BLaER1 (cell line): ENCODE measurements around the gene CFAP70.

Source experiments
- H3K27ac ChIP-seq: shearing (Covaris generic); formaldehyde crosslinking; 2 replicates; pipeline ENCODE4 v1.8.1; 2022
- H3K27me3 ChIP-seq: shearing (Covaris generic); formaldehyde crosslinking; 2 replicates; pipeline ENCODE4 v1.8.1; 2022
- H3K36me3 ChIP-seq: shearing (Covaris generic); formaldehyde crosslinking; 2 replicates; pipeline ENCODE4 v1.8.1; 2022
- H3K4me1 ChIP-seq: shearing (Covaris generic); formaldehyde crosslinking; 2 replicates; pipeline ENCODE4 v1.8.1; 2022
- H3K4me2 ChIP-seq: shearing (Covaris generic); formaldehyde crosslinking; 2 replicates; pipeline ENCODE4 v1.8.1; 2022
- H3K4me3 ChIP-seq: shearing (Covaris generic); formaldehyde crosslinking; 2 replicates; pipeline ENCODE4 v1.8.1; 2022
- H3K9ac ChIP-seq: shearing (Covaris generic); formaldehyde crosslinking; 2 replicates; pipeline ENCODE4 v1.8.1; 2022
- H3K9me3 ChIP-seq: shearing (Covaris generic); formaldehyde crosslinking; 2 replicates; pipeline ENCODE4 v1.8.1; 2022
- H4K20me1 ChIP-seq: shearing (Covaris generic); formaldehyde crosslinking; 2 replicates; pipeline ENCODE4 v1.8.1; 2022
- Cebpa-rat ChIP-seq: shearing (Covaris generic); IDR thresholded peaks from 2 replicates; pipeline ENCODE4 v1.8.1; 2022

The CFAP70 gene

DNA sequence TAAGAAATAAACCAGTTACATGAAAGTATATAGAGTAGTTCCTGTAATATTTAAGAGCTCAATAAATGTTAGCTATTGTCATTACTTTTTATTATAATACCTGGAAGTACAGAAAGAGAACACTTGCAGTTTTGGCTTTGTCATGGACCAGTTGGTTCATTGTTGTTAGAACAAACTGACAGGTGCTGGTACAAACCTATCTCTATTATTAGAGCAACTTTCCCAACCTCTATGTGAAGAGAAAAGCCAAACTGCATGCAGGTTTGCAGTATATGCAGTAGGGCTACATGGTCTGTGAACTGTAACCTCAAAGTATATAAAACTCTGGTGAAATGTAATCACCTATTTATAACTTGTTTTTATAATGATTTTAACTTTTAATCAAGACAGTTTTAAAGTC lies 132.0 kb downstream of the CFAP70 start:
- Histone ChIP-seq H3K9ac (no peak overlapping the region), H3K4me1 (no peaks in the 10 kb centered on the region), H3K27ac (no peak overlapping the region), H3K4me3 (no peak overlapping the region), H3K9me3 (no peaks in the 10 kb centered on the region), H3K4me2 (no peak overlapping the region), H3K27me3 (no peaks in the 10 kb centered on the region), H4K20me1 (no peaks in the 10 kb centered on the region), H3K36me3 (peaks cover 16% of the 10 kb centered on the region)
- no peak for TF ChIP-seq Cebpa-rat

DNA sequence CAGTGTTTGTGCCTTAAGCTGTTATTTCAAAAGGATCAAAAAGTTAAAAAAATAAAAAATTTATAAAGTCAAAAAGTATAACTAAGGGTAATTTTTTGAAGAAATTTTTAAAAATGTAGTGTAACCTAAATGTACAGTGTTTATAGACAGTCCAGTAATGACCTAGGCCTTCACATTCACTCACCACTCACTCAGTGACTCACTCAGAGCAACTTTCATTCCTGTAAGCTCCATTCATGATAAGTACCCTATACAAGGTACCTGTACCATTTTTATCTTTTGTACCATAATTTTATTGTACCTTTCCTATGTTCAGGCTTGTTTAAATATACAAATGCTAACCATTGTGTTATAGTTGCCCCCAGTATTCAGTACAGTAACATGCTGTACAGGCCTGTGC lies 133.1 kb downstream of the CFAP70 start:
- H3K4me3 ChIP-seq, result no peak overlapping the region

DNA sequence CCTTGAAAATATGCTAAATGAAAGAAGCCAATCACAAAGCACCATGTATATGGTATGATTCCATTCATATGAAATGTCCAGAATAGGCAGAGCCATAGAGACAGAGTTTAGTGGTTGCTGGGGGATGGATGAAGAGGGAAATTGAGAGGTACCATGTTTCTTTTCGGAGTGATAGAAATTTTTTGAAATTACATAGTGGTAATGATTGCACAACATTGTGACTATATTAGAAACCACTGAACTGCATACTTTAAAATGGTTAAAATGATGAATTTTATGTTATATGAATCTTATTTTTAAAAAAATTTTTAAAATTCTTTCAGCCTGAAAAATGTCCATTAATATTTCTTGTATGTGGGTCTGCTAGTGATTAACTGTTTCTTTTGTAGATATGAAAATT lies 137.7 kb downstream of the CFAP70 start:
- Histone ChIP-seq H3K9me3 (peaks cover 5% of the 10 kb centered on the region; the same call in 1 of the 2 replicates), H4K20me1 (no peaks in the 10 kb centered on the region), H3K4me2 (no peak overlapping the region), H3K9ac (no peak overlapping the region), H3K4me1 (no peaks in the 10 kb centered on the region), H3K27ac (no peak overlapping the region), H3K4me3 (no peak overlapping the region), H3K36me3 (peaks cover 33% of the 10 kb centered on the region), H3K27me3 (no peaks in the 10 kb centered on the region)
- no peak for TF ChIP-seq Cebpa-rat

More for the DNA sequence above, 133.1 kb downstream of the CFAP70 start:
- Histone ChIP-seq H3K36me3 (peaks cover 10% of the 10 kb centered on the region), H3K4me2 (no peak overlapping the region), H4K20me1 (no peaks in the 10 kb centered on the region), H3K27me3 (no peaks in the 10 kb centered on the region), H3K27ac (no peak overlapping the region), H3K4me1 (no peaks in the 10 kb centered on the region), H3K9ac (no peak overlapping the region), H3K9me3 (no peaks in the 10 kb centered on the region)
- no peak for TF ChIP-seq Cebpa-rat

DNA sequence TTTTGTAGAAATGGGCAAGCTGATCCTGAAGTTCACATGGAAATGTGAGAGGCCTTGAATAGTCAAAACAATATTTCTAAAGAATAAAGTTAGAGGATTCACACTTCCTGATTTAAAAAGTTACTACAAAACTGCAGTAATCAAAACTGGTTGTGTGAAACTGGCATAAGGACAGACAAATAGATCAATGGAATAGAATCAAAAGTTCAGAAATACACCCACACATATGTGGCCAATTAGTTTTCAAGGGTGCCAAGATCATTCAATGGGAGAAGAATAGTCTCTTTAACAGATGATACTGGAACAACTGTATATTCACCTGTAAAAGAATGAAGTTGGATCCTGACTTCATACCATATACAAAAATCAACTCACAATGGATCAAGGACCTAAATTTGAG lies 139.3 kb downstream of the CFAP70 start:
- no peak overlapping the region for H3K4me2 ChIP-seq
- no peaks in the 10 kb centered on the region for H3K27me3 ChIP-seq
- no peak overlapping the region for H3K4me3 ChIP-seq
- TF ChIP-seq Cebpa-rat, result no peak
- no peak overlapping the region for H3K27ac ChIP-seq
- no peaks in the 10 kb centered on the region for H4K20me1 ChIP-seq
- no peaks in the 10 kb centered on the region for H3K4me1 ChIP-seq
- H3K9me3 ChIP-seq, result peaks cover 5% of the 10 kb centered on the region; the same call in 1 of the 2 replicates
- no peak overlapping the region for H3K9ac ChIP-seq
- H3K36me3 ChIP-seq, result peaks cover 33% of the 10 kb centered on the region

DNA sequence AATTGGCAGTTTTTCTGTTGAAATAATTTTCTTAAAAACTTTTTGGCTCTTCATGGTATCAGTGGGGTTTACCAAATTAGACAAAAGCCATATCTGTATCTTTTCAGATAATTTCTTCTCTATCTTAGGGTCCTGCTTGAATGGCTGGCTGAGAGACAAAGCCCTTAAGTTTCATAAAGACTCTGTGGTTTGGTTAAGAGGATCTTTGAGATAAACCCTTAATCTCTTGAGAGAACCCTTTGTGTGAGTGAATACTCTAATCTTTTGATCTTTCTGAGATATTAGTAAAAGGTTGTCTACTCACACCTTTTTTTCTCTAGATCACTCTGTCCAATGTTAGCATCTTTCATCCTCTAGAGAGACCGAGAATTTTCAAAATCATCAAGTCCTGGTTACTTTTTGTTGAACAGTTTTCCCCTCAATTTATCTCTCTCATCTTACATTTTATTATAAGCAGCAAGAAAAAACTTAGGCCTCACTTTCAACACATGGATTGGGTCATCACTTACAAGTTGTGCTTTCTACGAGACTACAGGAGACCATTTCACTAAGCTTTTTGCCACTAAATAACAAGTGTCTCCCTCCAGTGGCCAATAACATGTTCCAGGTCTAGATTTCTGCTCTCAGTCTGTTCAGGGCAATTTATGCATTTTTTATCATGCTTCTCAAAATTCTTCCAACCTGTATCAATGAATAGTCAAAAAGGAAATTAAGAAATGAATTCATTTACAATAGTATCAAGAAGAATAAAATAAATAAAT lies 140.1 kb downstream of the CFAP70 start:
- peaks cover 33% of the 10 kb centered on the region for H3K36me3 ChIP-seq
- H3K4me2 ChIP-seq, result no peak overlapping the region
- no peaks in the 10 kb centered on the region for H4K20me1 ChIP-seq
- no peak overlapping the region for H3K27ac ChIP-seq
- no peaks in the 10 kb centered on the region for H3K4me1 ChIP-seq
- no peak overlapping the region for H3K9ac ChIP-seq
- H3K27me3 ChIP-seq, result no peaks in the 10 kb centered on the region
- peaks cover 5% of the 10 kb centered on the region; the same call in 1 of the 2 replicates for H3K9me3 ChIP-seq
- no peak overlapping the region for H3K4me3 ChIP-seq
- TF ChIP-seq Cebpa-rat, result no peak

DNA sequence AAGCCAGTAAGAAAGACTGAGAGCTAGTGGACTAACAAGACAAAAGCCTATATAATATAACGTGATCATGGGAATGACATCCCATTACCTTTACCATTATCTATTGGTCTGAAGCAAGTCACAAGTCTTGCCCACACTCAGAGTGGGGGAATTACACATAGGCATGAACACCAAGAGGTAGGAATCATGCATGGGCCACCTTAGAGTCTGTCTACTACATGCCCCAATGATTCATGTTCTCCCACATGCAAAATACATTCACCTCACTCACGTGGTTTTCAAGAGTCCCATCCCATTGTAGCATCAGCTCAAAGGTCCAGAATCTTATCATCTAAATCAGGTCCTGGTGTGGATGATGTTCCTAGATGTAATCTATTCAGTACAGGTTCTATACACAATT lies 141.0 kb downstream of the CFAP70 start:
- Histone ChIP-seq H3K27me3 (no peaks in the 10 kb centered on the region), H3K9me3 (peaks cover 5% of the 10 kb centered on the region; the same call in 1 of the 2 replicates), H3K4me2 (no peak overlapping the region), H3K4me1 (no peaks in the 10 kb centered on the region), H4K20me1 (no peaks in the 10 kb centered on the region), H3K27ac (no peak overlapping the region), H3K36me3 (peaks cover 33% of the 10 kb centered on the region), H3K4me3 (no peak overlapping the region), H3K9ac (no peak overlapping the region)
- no peak for TF ChIP-seq Cebpa-rat

DNA sequence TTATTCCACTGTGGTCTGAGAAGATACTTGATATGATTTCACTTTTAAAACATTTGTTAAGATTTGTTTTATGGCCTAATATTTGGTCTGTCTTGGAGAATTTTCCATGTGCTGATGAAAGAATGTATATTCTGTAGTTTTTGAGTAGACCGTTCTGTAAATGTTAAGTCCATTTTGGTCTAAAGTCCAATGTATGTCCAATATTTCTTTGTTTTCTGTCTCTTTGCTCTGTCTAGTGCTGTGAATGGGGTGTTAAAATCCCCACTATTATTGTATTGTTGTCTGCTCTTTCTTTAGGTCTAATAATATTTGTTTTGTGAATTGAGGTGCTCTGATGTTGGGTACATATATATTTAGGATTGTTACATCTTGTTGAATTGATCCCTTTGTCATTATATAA lies 142.9 kb downstream of the CFAP70 start:
- peaks cover 5% of the 10 kb centered on the region; the same call in 1 of the 2 replicates for H3K9me3 ChIP-seq
- H3K27me3 ChIP-seq, result no peaks in the 10 kb centered on the region
- H3K4me1 ChIP-seq, result no peaks in the 10 kb centered on the region
- no peak overlapping the region for H3K4me2 ChIP-seq
- no peak overlapping the region for H3K4me3 ChIP-seq
- peaks cover 37% of the 10 kb centered on the region for H3K36me3 ChIP-seq
- TF ChIP-seq Cebpa-rat, result no peak
- H3K9ac ChIP-seq, result no peak overlapping the region
- H3K27ac ChIP-seq, result no peak overlapping the region
- no peaks in the 10 kb centered on the region for H4K20me1 ChIP-seq

DNA sequence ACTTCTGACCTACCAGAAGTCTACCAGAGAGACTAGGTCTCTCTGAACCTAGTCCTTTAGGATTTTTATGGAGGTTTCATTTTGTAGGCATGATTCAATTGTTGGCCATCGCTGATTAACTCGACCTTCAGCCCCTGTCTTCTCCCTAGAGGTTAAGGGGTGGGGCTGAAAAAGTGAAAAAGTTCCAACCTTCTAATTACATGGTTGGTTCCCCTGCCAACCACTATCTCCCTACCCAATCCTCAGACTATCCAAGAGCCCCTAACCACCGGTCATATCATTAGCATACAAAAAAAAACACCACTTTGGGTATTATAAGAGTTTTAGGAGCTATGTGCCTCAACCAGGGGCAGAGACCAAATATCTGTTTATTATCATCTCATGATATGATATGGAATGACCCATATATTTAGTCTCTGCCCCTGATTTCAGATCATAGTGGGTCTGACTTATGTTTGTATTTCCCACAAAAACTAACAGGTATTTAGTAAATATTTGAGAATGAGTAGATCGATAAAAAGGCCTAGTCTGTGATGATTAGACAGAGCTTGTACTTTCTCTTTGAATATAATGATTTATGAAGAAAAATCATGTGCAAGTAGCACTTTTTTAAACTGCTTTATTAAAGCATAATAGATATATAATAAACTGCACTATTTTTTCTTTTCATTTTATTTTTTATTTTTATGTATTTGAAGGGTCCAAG lies 147.4 kb downstream of the CFAP70 start:
- no peaks in the 10 kb centered on the region for H3K4me1 ChIP-seq
- no peak overlapping the region for H3K4me3 ChIP-seq
- no peak overlapping the region for H3K27ac ChIP-seq
- H4K20me1 ChIP-seq, result no peaks in the 10 kb centered on the region
- H3K4me2 ChIP-seq, result no peak overlapping the region
- no peak for TF ChIP-seq Cebpa-rat
- no peak overlapping the region for H3K9ac ChIP-seq
- H3K36me3 ChIP-seq, result peaks cover 30% of the 10 kb centered on the region
- no peaks in the 10 kb centered on the region for H3K27me3 ChIP-seq
- H3K9me3 ChIP-seq, result peaks cover 9% of the 10 kb centered on the region

DNA sequence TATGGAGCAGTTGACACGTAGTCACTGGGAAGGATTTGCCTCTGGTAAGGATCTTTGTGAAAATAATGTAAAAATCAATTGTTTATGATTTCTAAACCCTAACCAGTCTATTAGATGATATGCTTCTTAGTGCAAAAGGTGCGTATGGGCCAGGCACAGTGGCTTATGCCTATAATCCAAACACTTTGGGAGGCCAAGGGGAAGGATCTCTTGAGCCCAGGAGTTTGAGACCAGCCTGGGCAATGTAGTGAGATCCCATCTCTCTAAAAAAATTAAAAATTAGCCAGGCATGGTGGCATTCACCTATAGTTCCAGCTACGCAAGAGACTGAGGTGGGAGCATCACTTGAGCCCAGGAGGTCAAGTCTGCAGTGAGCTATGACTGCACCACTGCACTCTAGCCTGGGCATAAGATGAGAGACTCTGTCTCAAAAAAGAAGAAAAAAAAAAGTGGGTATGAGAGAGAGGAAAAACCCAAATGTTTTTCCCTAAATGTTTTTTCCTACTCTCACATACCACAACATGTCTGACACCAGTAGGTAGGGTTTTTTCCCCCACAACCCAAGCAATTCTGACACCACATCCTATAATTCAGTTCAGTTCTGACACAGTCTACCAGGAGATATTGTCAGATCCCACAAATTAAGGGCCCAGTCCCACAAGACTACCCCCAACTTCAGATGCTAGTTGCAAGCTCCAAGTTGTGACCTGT lies 148.1 kb downstream of the CFAP70 start:
- peaks cover 33% of the 10 kb centered on the region for H3K36me3 ChIP-seq
- H3K9ac ChIP-seq, result no peak overlapping the region
- TF ChIP-seq Cebpa-rat, result no peak
- H3K4me2 ChIP-seq, result no peak overlapping the region
- no peaks in the 10 kb centered on the region for H3K4me1 ChIP-seq
- no peak overlapping the region for H3K4me3 ChIP-seq
- no peaks in the 10 kb centered on the region for H3K27me3 ChIP-seq
- no peaks in the 10 kb centered on the region for H4K20me1 ChIP-seq
- H3K9me3 ChIP-seq, result peaks cover 15% of the 10 kb centered on the region
- H3K27ac ChIP-seq, result no peak overlapping the region

DNA sequence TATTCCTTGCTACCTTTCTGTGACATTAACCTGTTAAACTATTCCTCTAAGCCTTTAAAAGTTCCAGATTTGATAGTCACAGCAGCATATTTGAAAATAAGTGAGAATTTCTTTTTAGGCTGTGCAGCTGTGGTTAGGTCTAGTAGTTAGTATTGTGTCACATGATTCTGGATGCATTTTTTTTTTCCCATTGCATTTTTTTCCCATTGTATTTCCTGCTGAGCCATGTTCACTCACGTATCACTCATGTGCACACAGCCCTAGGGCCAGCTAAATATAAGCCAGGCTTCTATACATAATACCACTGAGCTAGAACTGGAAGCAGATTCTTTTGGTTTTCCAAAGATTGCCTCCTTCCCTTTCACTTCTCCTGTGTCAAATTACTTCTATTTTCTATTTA lies 149.0 kb downstream of the CFAP70 start:
- Histone ChIP-seq H3K4me3 (no peak overlapping the region), H3K27ac (no peak overlapping the region), H3K27me3 (no peaks in the 10 kb centered on the region), H4K20me1 (no peaks in the 10 kb centered on the region), H3K9me3 (peaks cover 15% of the 10 kb centered on the region), H3K36me3 (peaks cover 33% of the 10 kb centered on the region), H3K4me2 (no peak overlapping the region), H3K9ac (no peak overlapping the region), H3K4me1 (no peaks in the 10 kb centered on the region)
- TF ChIP-seq Cebpa-rat, result no peak
